ENCODE data around the gene KCNN2.

Gene KCNN2

DNA sequence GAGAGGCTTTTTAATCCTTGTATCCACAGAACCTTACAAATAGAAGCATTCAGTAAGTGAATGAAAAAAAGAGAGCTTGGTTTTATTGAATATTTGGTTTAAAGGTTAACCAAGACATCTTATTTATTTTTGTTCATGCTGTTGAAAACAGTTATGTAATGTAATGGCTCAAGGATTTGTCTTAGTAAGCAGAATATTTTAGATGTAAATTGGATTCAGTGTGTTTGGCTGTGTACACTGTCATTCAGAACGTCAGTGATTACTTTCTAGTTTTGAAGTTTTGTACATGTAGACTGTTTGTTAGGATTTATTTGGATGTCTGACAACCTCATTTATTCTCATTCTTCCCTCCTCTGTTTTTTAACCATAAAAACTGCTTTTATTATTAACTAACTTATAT, 31.3 kb downstream of the KCNN2 start:
- H3K36me3 ChIP-seq (ENCODE audit: insufficient read depth, low read length): no peaks in the 10 kb centered on the region
- no peak for TF ChIP-seq POLR2AphosphoS5 (IDR thresholded peaks at IDR 0.05; ENCODE audit: borderline replicate concordance, low read depth, low read length)
- TF ChIP-seq FOXP2 (optimal IDR thresholded peaks at IDR 0.05; ENCODE audit: control extremely low read depth, extremely low read length, insufficient read depth): no peak
- TF ChIP-seq EZH2 (IDR thresholded peaks at IDR 0.05): no peak
- no peak overlapping the region for H3K27ac ChIP-seq
- no peak for DNase-seq (ENCODE audit: low read depth, low spot score)
- no peak overlapping the region for H3K4me3 ChIP-seq
- no peak overlapping the region for H3K9ac ChIP-seq (ENCODE audit: insufficient read length)
- no peaks in the 10 kb centered on the region for H3K9me3 ChIP-seq (ENCODE audit: low read depth, low read length)

DNA sequence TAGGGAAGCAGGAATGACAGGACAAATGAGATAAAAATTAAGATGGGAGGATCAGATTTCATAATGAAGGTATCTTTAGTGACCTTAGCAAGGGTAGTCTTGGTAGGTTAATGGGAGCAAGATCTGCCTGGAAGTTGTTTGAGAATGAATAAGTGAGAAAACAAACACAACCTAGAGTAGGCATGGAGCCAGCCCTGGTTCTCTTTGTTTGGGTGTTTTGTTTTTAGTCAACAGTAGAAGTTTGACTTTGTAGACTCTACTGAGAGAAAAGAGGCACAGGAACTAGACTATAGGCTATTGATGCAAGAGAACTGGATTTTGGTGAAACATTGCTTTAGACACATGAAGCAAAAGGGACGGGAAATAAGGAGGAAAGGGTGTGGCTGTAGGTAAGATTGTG, 40.3 kb downstream of the KCNN2 start:
- no peak for DNase-seq (ENCODE audit: low read depth, low spot score)
- H3K4me3 ChIP-seq: no peak overlapping the region
- TF ChIP-seq POLR2AphosphoS5 (IDR thresholded peaks at IDR 0.05; ENCODE audit: borderline replicate concordance, low read depth, low read length) (no peak), EZH2 (IDR thresholded peaks at IDR 0.05) (no peak), FOXP2 (optimal IDR thresholded peaks at IDR 0.05; ENCODE audit: control extremely low read depth, extremely low read length, insufficient read depth) (no peak)
- no peaks in the 10 kb centered on the region for H3K36me3 ChIP-seq (ENCODE audit: insufficient read depth, low read length)
- no peak overlapping the region for H3K9ac ChIP-seq (ENCODE audit: insufficient read length)
- no peak overlapping the region for H3K27ac ChIP-seq
- H3K9me3 ChIP-seq (ENCODE audit: low read depth, low read length): no peaks in the 10 kb centered on the region

DNA sequence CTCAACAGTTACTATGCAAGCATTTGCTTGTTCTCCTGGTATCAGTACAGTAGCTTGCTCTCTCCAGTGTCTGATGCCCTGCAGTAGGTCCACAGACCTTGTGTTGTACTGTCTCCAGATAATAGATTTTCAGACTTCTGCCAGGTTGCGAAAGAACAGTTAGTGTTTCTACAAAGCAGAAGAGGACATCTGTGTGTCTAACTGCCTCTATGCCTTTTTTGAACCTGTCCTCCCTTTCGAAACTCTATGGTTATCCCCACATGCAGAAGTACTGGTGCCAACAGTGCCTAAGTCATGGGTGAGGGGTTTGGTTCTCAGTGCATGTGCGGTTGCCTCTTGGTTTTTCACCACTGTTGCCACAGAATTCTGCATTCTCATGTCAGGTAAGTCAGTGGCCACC, 45.9 kb downstream of the KCNN2 start:
- H3K4me3 ChIP-seq: no peak overlapping the region
- H3K9me3 ChIP-seq (ENCODE audit: low read depth, low read length): no peaks in the 10 kb centered on the region
- no peak overlapping the region for H3K27ac ChIP-seq
- no peak overlapping the region for H3K9ac ChIP-seq (ENCODE audit: insufficient read length)
- no peak for TF ChIP-seq POLR2AphosphoS5 (IDR thresholded peaks at IDR 0.05; ENCODE audit: borderline replicate concordance, low read depth, low read length)
- TF ChIP-seq FOXP2 (optimal IDR thresholded peaks at IDR 0.05; ENCODE audit: control extremely low read depth, extremely low read length, insufficient read depth): no peak
- TF ChIP-seq EZH2 (IDR thresholded peaks at IDR 0.05): no peak
- no peaks in the 10 kb centered on the region for H3K36me3 ChIP-seq (ENCODE audit: insufficient read depth, low read length)
- no peak for DNase-seq (ENCODE audit: low read depth, low spot score)

DNA sequence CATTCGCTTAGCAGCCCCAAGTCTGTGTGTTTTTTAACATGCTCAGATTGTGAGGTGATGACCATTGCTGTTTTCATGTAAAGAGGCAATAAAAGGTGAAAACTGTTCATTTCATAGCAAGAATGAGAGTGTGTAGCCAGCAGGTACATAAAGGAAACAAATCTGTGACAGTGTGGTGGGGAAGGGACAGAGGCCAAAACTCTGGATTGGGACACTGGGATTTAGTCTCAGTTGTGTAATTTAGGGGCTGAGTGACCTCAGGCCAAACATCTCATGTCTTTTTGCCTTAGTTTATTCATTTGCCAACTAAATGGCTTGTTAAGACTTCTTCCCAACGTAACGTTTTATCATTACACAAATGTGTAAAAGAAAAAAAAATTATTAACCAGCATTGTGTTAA, 47.0 kb downstream of the KCNN2 start:
- TF ChIP-seq FOXP2 (optimal IDR thresholded peaks at IDR 0.05; ENCODE audit: control extremely low read depth, extremely low read length, insufficient read depth) (no peak), POLR2AphosphoS5 (IDR thresholded peaks at IDR 0.05; ENCODE audit: borderline replicate concordance, low read depth, low read length) (no peak), EZH2 (IDR thresholded peaks at IDR 0.05) (no peak)
- Histone ChIP-seq H3K9ac (ENCODE audit: insufficient read length) (no peak overlapping the region), H3K9me3 (ENCODE audit: low read depth, low read length) (no peaks in the 10 kb centered on the region), H3K36me3 (ENCODE audit: insufficient read depth, low read length) (no peaks in the 10 kb centered on the region), H3K27ac (no peak overlapping the region), H3K4me3 (no peak overlapping the region)
- no peak for DNase-seq (ENCODE audit: low read depth, low spot score)

DNA sequence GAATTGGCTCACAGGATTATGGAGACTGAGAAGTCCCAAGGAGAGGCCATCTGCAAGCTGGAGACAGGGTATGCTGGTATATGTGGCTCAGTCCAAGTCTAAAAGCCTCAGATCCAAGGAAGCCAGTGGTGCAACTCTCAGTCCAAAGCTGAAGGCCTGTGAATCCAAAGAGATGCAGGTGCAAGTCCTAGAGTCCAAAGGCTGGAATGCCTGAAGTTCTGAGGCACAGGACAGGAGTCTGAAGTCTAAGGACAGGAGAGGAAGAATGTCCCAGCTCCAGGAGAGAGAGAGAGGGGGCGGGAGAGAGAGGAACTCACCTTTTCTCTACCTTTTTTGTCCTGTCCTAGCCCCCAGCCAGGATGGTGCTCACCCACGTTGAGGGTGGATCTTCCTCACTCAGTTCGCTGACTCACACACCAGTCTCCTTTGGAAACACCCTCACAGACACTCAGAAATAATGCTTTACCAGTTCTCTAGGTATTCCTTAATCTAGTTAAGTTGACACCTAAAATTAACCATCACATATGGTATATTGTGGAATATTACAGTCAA, 49.6 kb downstream of the KCNN2 start:
- H3K27ac ChIP-seq: no peak overlapping the region
- H3K9me3 ChIP-seq (ENCODE audit: low read depth, low read length): no peaks in the 10 kb centered on the region
- no peak overlapping the region for H3K4me3 ChIP-seq
- no peak overlapping the region for H3K9ac ChIP-seq (ENCODE audit: insufficient read length)
- H3K36me3 ChIP-seq (ENCODE audit: insufficient read depth, low read length): no peaks in the 10 kb centered on the region
- TF ChIP-seq FOXP2 (optimal IDR thresholded peaks at IDR 0.05; ENCODE audit: control extremely low read depth, extremely low read length, insufficient read depth) (no peak), EZH2 (IDR thresholded peaks at IDR 0.05) (no peak), POLR2AphosphoS5 (IDR thresholded peaks at IDR 0.05; ENCODE audit: borderline replicate concordance, low read depth, low read length) (no peak)
- DNase-seq (ENCODE audit: low read depth, low spot score): no peak

DNA sequence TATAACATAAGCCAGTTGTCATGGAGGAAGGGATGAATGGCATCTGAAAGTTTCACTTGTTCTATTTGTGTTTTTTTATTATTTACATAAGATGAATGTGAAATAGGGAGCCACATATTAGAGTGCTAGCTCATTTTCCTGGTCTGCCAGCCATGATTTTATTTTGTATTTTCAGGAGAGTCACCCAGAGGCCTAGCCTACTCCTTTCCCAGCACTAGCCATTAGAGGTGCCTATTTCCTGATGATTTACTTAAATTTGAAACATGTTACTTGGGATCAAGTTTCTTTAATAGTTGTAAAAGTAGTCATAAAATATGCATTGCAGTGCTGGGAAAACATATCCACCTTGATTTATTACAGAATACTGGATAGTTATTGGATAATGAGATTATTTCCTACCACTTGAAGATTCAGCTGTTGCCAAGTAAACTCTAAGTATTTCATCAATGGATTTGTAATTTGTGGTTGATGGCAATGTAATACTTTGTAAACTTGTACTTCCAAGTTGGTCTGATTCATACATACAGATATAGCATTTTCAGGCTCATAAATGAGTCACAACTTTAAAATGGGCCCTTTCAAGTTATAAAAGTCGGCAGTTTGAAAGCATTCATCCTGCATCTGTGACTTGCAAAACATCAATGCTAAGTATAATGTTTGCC, 50.8 kb downstream of the KCNN2 start:
- H3K36me3 ChIP-seq (ENCODE audit: insufficient read depth, low read length): no peaks in the 10 kb centered on the region
- TF ChIP-seq FOXP2 (optimal IDR thresholded peaks at IDR 0.05; ENCODE audit: control extremely low read depth, extremely low read length, insufficient read depth) (no peak), EZH2 (IDR thresholded peaks at IDR 0.05) (no peak), POLR2AphosphoS5 (IDR thresholded peaks at IDR 0.05; ENCODE audit: borderline replicate concordance, low read depth, low read length) (no peak)
- DNase-seq (ENCODE audit: low read depth, low spot score): no peak
- no peak overlapping the region for H3K27ac ChIP-seq
- no peak overlapping the region for H3K9ac ChIP-seq (ENCODE audit: insufficient read length)
- no peak overlapping the region for H3K4me3 ChIP-seq
- H3K9me3 ChIP-seq (ENCODE audit: low read depth, low read length): no peaks in the 10 kb centered on the region

DNA sequence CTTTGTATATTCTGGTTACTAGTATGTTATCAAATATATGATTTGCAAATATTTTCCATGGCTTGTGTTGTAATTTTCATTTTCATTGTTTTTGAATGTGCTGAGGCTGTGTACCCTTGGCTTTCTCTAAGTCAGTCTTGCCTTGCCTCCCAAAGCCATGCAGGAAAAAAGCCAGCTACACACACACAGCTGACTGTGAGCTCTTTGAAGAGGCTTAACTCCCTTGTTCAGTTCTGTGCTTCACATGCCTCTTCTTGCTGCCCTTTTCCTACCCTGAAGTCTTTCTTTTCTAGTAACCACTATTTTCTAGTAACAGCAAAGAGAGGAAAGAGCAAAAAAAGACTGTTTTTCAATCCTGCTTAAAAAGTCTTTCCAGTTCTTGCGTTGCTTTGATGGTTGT, 53.9 kb downstream of the KCNN2 start:
- Histone ChIP-seq H3K9ac (ENCODE audit: insufficient read length) (no peak overlapping the region), H3K27ac (no peak overlapping the region), H3K4me3 (no peak overlapping the region), H3K9me3 (ENCODE audit: low read depth, low read length) (no peaks in the 10 kb centered on the region), H3K36me3 (ENCODE audit: insufficient read depth, low read length) (no peaks in the 10 kb centered on the region)
- TF ChIP-seq EZH2 (IDR thresholded peaks at IDR 0.05): no peak
- no peak for TF ChIP-seq FOXP2 (optimal IDR thresholded peaks at IDR 0.05; ENCODE audit: control extremely low read depth, extremely low read length, insufficient read depth)
- no peak for TF ChIP-seq POLR2AphosphoS5 (IDR thresholded peaks at IDR 0.05; ENCODE audit: borderline replicate concordance, low read depth, low read length)
- DNase-seq (ENCODE audit: low read depth, low spot score): no peak

DNA sequence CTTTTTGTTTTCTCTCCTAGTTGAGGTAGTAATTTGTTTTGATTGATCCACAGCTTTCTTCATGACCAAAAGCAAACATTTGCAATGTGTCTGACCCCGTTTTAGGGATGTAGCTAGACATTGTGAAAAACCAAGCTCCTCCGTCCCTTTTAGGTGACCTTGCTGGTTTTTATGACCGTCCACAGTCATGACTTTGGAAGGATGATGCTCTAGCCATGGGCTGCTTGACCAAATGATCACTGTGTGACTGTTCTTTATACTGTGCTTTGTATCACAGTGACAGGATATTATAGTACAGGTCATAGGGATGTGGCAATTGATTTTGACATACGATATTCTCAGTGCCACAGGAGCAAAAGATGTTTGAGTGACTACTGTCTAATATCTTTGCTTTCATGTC, 54.4 kb downstream of the KCNN2 start:
- H3K9ac ChIP-seq (ENCODE audit: insufficient read length): no peak overlapping the region
- TF ChIP-seq EZH2 (IDR thresholded peaks at IDR 0.05) (no peak), POLR2AphosphoS5 (IDR thresholded peaks at IDR 0.05; ENCODE audit: borderline replicate concordance, low read depth, low read length) (no peak), FOXP2 (optimal IDR thresholded peaks at IDR 0.05; ENCODE audit: control extremely low read depth, extremely low read length, insufficient read depth) (no peak)

DNA sequence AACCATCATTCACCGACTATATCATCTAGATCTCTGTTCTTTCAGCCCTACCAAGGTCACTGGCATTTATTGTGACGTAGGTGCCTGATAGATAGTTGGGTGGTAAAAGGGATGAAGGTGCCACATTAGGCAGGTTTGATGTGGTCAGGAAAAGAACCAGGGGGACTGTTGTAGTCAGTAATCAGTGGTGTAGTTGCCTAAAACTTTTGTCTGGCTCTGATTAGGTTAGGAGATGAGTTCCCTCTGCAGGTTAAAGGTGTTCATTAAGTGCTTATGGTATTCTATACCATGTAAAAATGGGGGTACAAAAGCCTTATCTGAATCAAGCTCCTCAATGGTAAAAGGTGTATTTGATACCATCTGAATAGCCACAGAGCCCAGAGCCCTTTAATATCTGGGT, 55.6 kb downstream of the KCNN2 start:
- no peak overlapping the region for H3K27ac ChIP-seq
- DNase-seq (ENCODE audit: low read depth, low spot score): no peak
- H3K36me3 ChIP-seq (ENCODE audit: insufficient read depth, low read length): no peaks in the 10 kb centered on the region
- no peak overlapping the region for H3K4me3 ChIP-seq
- H3K9ac ChIP-seq (ENCODE audit: insufficient read length): no peak overlapping the region
- H3K9me3 ChIP-seq (ENCODE audit: low read depth, low read length): no peaks in the 10 kb centered on the region
- TF ChIP-seq EZH2 (IDR thresholded peaks at IDR 0.05) (no peak), FOXP2 (optimal IDR thresholded peaks at IDR 0.05; ENCODE audit: control extremely low read depth, extremely low read length, insufficient read depth) (no peak), POLR2AphosphoS5 (IDR thresholded peaks at IDR 0.05; ENCODE audit: borderline replicate concordance, low read depth, low read length) (no peak)

More for the DNA sequence above, 54.4 kb downstream of the KCNN2 start:
- H3K9me3 ChIP-seq (ENCODE audit: low read depth, low read length): no peaks in the 10 kb centered on the region
- H3K36me3 ChIP-seq (ENCODE audit: insufficient read depth, low read length): no peaks in the 10 kb centered on the region
- no peak overlapping the region for H3K4me3 ChIP-seq
- DNase-seq (ENCODE audit: low read depth, low spot score): no peak
- no peak overlapping the region for H3K27ac ChIP-seq
